K562 (cell line): ENCODE measurements around the gene H2BK1. TPM values are rescaled to one million over a fixed set of nuclear protein-coding genes. Genes with fewer than 3 reads are reported as not detected.
A peak's percentile ranks its signal among the peaks of the same experiment; 100 is the strongest.

Experiments used
- ARID4B ChIP-seq: sonication (generic); formaldehyde crosslinking; IDR thresholded peaks from 2 replicates; pipeline ENCODE4 v1.8.0; 2022; ENCODE audit warnings: mild to moderate bottlenecking, missing genetic modification reagents
- CHD1 ChIP-seq: fragments of 200-600 bp; sonication (generic); IDR thresholded peaks from one replicate; pipeline ENCODE4 v1.6.1; 2012; ENCODE audit warnings: mild to moderate bottlenecking, moderate library complexity, low read length, inconsistent platforms
- EHMT2 ChIP-seq: fragments of 450-650 bp; IDR thresholded peaks from 2 replicates; pipeline ENCODE4 v1.6.1; 2018; ENCODE audit warnings: antibody characterized with exemption
- HNRNPL ChIP-seq: fragments of 200-400 bp; formaldehyde crosslinking; IDR thresholded peaks from 2 replicates; pipeline ENCODE4 v1.6.1; 2017; ENCODE audit warnings: low read depth, mild to moderate bottlenecking, low read length
- MAFG ChIP-seq: fragments of 450-650 bp; conservative IDR thresholded peaks from 2 replicates; pipeline ENCODE4 v1.6.1; 2016; ENCODE audit warnings: missing genetic modification characterization, missing compliant biosample characterization
- MXD1 ChIP-seq: fragments of 250-450 bp; sonication (Bioruptor Pico); IDR thresholded peaks from 2 replicates; pipeline ENCODE4 v1.8.0; 2021; ENCODE audit warnings: borderline replicate concordance, mild to moderate bottlenecking, moderate library complexity; ENCODE audit not compliant: poor library complexity, severe bottlenecking
- PHF20 ChIP-seq: fragments of 450-650 bp; IDR thresholded peaks from 2 replicates; pipeline ENCODE4 v1.6.1; 2018; ENCODE audit not compliant: partially characterized antibody
- POU5F1 ChIP-seq: fragments of 150-350 bp; IDR thresholded peaks from 2 replicates; pipeline ENCODE4 v1.6.1; 2014; ENCODE audit warnings: borderline replicate concordance, low read length, low read depth, mild to moderate bottlenecking; ENCODE audit not compliant: partially characterized antibody
- PYGO2 ChIP-seq: fragments of 450-650 bp; IDR thresholded peaks from 2 replicates; pipeline ENCODE4 v1.6.1; 2016; ENCODE audit warnings: mild to moderate bottlenecking, missing genetic modification characterization, moderate library complexity, missing compliant biosample characterization
- RNF219 ChIP-seq: fragments of 250-450 bp; sonication (Bioruptor Pico); IDR thresholded peaks from 2 replicates; pipeline ENCODE4 v1.5.0; 2022; ENCODE audit warnings: mild to moderate bottlenecking
- RUNX1 ChIP-seq: sonication (generic); IDR thresholded peaks from 2 replicates; pipeline ENCODE4 v1.6.1; 2016; ENCODE audit warnings: antibody characterized with exemption, low read depth
- SRSF1 ChIP-seq: fragments of 200-400 bp; formaldehyde crosslinking; IDR thresholded peaks from 2 replicates; pipeline ENCODE4 v1.6.1; 2017; ENCODE audit warnings: mild to moderate bottlenecking, low read depth, low read length, moderate library complexity
- SUPT5H ChIP-seq: fragments of 450-650 bp; IDR thresholded peaks from 2 replicates; pipeline ENCODE4 v1.6.1; 2016
- TFAP4 ChIP-seq: sonication (generic); formaldehyde crosslinking; IDR thresholded peaks from 2 replicates; pipeline ENCODE4 v1.8.0; 2022; ENCODE audit warnings: missing genetic modification reagents, mild to moderate bottlenecking, moderate library complexity, borderline replicate concordance
- ZBED1 ChIP-seq: IDR thresholded peaks from 2 replicates; pipeline ENCODE4 v1.6.1; 2014
- ZNF121 ChIP-seq: sonication (generic); formaldehyde crosslinking; conservative IDR thresholded peaks from 2 replicates; pipeline ENCODE4 v1.8.0; 2022; ENCODE audit warnings: missing genetic modification reagents
- ZNF3 ChIP-seq: fragments of 250-450 bp; sonication (Bioruptor Pico); IDR thresholded peaks from 2 replicates; pipeline ENCODE4 v1.5.0; 2021; ENCODE audit warnings: mild to moderate bottlenecking, moderate library complexity
- ZNF655 ChIP-seq: fragments of 250-450 bp; sonication (Bioruptor Pico); IDR thresholded peaks from 2 replicates; pipeline ENCODE4 v1.5.0; 2021
- polyA plus RNA-seq, 8 experiments: library from polyadenylated mRNA; depleted of rRNA in 4 of 8; stranded (reverse) in 5 of 8; unstranded in 3 of 8; fragments of >200 nt; fragmentation: Nextera tagmentation in 2 of 8; fragmentation: Illumina TruSeq in 1 of 8; extraction: Ambion mirVana in 2 of 8; extraction: Trizol in 1 of 8; gene quantifications; 2 replicates each; pipeline versions ENCODE4 v1.2.1 to v1.2.3, GENCODE V29; 2011 to 2014; ENCODE audit warnings: inconsistent platforms in 1 of 8, missing spikeins in 1 of 8
- total RNA-seq, 7 experiments: library from RNA; depleted of rRNA in 6 of 7; stranded (reverse); fragments of >200 nt in 6 of 7; fragmentation: Illumina TruSeq in 2 of 7; extraction: Trizol in 2 of 7; gene quantifications; 2 replicates each; pipeline versions ENCODE4 v1.2.1 to v1.2.3, GENCODE V29; 2011 to 2021; ENCODE audit warnings: low replicate concordance in 1 of 7

The H2BK1 gene
- total and polyA plus RNA-seq, 9 of the 15 experiments (the other 6 are each of a cell fraction or from before 2014, with no cell fraction given) = not detected

GRCh38 chr7:151228024-151228866 is 18.0 kb upstream of the H2BK1 start (continued):
- TF ChIP-seq RNF219 (CRISPR knock-in tag) (no peak), EHMT2 (no peak), CHD1 (no peak), PYGO2 (tag) (no peak), PHF20 (no peak), ARID4B (CRISPR knock-in tag) (no peak), SRSF1 (no peak), HNRNPL (no peak), SUPT5H (no peak), TFAP4 (CRISPR knock-in tag) (0 out of 2 replicates have a peak, but pooled peaks have one; percentile 26), ZNF655 (no peak), ZNF121 (no peak), MAFG (tag) (peak; percentile 43), ZBED1 (no peak), RUNX1 (no peak), MXD1 (CRISPR knock-in tag) (no peak), POU5F1 (no peak), ZNF3 (CRISPR knock-in tag) (no peak)
